ENCODE measurements around the gene FBN3.

FBN3 gene

DNA sequence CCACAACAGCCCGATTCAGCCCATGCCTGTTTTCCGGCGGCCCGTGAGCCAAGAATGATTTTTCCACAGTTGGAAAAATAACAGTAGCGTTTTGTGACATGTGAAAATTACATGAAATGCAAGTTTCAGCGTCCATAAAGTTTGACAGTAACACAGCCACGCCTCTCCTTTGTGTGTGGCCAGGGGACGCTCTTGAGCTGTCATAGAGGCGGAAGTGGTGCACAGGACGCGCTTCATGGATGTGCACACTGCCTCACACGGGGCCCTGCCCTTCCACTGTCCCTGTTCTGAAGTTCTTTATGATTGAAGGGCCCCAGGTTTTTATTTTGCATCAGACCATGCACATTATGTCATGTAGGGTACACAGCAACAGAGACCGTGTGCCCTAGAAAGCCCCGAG lies 131.6 kb downstream of the FBN3 start:
- DNase-seq: no peak

Measured in fibroblast of skin of scalp (primary cell).